Left renal cortex interstitium (tissue), 4 donors: Measurements from ENCODE around the gene PCCB. TPM values are rescaled to one million over a fixed set of nuclear protein-coding genes. Genes with fewer than 3 reads are reported as not detected.
"Not testable (repeated sequence)": the region's sequence is repeated elsewhere in the genome, so short reads cannot be mapped to it uniquely, and the experiment has no call there.

Experiments
- DNase-seq, 4 donors: peaks; one replicate each; pipeline ENCODE4 v3.0.0-alpha.2; 2013; ENCODE audit warnings: low read depth in 4 of 4, low spot score in 2 of 4, missing footprints in 1 of 4
- polyA plus RNA-seq, 4 donors: library from polyadenylated mRNA; unstranded; fragments of 120-200 nt; gene quantifications; one replicate each; pipeline ENCODE4 v1.2.1, GENCODE V29; 2013; ENCODE audit not compliant: insufficient read length in 4 of 4

PCCB gene
- polyA plus RNA-seq, 4 donors: 58.3 to 84.9 (median 60.0) TPM

DNA sequence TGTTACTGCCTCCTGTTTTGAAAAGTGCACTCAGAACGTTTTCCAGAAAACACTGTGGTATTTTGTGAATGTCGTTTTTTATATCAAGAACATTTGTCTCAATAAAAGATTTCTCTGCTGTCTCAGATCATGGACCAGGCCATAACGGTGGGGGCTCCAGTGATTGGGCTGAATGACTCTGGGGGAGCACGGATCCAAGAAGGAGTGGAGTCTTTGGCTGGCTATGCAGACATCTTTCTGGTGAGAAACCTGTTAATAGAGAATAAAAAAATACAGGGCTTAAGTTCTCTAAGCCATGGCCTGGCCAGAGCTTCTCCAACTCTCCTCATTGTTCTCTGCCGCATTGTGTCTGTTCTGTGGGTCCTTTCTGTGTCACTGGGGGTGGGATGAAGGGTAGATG is 11.7 kb downstream of the PCCB start:
- DNase-seq: no peak

DNA sequence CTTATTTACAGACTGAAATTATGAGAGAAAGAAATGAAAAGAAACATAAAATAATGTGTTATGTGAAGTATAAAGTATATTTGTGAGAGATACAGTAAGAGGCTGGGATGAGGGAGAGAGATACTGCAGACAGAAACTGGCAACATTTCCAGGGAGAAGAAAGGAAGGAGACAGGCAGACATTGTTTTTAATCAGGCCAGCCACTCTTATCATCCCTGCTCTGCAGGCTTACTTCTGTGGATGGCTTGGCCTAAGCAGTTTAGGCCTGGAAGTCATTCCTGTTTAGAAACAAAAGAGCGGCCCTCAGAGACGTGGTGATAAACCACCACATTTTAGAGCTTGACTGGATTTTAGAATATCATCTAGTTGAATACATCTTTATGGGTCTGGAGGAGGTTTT is 12.4 kb downstream of the PCCB start:
- no peak for DNase-seq

DNA sequence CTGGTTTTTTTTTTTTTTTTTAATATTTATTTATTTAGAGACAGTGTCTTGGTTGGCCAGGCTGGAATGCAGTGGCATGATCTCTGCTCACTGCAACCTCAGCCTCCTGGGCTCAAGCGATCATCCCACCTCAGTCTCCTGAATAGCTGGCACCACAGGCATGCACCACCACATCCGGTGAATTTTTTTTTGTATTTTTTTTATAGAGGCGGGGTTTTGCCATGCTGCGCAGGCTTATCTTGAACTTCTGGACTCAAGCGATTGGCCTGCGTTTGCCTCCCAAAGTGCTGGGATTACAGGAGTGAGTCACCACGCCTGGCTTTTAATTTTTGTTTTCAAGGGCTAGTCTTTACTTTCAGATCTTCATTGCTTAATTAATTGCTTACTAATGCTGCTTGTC is 13.1 kb downstream of the PCCB start:
- DNase-seq: no peak

DNA sequence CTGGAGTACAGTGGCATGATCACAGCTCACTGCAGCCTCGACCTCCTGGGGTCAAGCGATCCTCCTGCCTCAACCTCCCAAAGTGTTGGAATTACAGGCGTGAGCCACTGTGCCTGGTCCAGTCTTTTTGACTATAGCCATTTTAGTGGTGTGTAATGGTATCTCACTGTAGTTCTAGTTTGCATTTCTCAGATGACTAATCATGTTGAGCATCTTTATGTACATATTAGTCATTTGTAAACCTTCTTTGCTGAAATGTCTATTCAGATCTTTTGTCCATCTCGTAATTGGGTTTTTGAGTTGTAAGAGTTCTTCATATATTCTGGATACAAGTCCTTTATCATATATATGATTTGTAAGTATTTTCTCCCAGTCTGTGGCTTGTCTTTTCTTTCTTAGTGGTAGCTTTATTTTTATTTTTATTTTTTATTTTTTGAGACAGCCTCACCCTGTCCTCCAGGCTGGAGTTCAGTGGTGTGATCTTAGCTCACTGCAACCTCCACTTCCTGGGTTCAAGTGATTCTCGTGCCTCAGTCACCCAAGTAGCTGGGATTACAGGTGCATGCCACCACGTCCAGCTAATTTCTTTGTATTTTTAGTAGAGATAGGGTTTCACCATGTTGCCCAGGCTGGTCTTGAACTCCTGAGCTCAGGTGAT is 16.5 kb downstream of the PCCB start:
- DNase-seq: not testable (repeated sequence)

DNA sequence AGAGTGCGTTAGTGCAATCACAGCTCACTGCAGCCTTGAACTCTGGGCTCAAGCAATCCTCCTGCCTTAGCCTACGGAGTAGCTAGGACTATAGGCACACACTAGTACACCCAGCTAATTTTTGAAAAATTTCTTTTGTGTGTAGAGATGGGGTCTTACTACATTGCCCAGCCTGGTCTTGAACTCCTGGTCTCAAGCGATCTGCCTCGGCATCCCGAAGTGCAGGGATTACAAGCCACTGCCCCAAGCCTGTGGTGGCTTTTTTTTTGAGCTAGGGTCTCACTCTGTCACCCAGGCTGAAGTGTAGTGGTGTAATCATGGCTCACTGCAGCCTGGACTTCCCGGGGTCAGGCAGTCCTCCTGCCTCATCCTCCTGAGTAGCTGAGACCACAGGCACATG is 17.1 kb downstream of the PCCB start:
- no peak for DNase-seq

DNA sequence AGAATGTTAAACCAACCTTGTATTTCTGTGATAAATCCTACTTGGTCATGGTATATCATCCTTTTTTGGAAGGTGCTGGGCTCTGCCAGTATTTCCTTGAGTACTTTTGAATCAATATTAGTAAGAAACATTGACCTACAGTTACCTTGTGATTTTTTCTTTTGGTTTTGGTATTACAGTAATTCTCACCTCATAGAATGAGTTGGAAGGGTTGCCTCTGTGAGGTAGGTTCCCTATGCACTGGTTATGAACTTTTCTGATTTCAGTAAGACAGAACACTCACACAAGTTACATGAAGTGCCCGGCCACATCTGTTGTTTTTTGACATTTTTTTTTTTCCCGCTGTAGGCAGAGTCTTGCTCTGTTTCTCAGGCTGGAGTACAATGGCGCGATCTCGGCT is 20.0 kb downstream of the PCCB start:
- DNase-seq: no peak

DNA sequence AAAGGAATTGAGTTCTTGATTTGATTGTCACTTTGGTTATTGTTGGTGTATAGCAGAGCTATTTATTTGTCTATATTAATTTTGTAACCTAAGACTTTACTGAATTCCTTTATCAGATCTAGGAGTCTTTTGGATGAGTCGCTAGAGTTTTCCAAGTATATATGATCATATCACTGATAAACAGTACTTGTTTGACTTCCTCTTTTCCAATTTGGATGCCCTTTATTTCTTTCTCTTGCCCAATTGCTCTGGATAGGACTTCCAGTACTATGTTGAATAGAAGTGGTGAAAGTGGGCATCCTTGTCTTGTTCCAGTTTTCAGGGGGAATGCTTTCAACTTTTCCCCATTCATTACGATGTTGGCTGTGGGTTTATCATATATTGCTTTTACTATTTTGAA is 21.5 kb downstream of the PCCB start:
- not testable (repeated sequence) for DNase-seq

DNA sequence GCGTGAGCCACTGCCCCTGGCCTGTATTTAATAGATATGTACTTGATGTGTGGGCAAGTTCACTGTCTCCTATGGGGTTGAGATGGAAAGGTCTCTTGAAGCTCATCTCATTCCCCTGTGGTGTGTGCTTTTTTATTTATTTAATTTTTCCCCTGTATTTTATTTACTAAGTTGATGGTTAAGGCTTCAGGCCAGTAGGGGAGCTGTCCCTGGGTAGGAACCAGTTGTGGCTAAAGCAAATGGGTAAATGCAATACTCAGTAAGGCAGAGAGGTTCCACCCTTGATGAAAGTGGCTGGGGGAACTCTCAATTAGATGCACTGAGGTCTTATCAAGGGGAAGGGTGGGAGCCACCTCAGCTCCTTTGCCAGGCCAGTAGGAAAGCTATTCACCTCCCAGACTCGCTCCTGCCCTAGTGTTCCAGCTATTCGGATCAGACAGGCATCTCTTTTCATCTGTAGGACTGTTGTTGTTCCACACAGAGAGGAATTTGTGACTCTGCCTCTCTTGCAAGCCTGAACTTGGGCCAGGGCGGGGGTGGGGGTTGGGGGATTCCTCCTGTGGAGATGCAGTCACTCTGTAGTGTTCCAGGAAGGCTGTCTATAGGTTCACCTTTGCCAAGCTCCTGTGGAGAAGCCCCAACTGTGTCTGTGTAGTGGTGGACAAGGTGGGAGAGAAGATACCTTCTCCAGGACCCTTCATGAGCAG is 26.1 kb downstream of the PCCB start:
- DNase-seq: no peak

DNA sequence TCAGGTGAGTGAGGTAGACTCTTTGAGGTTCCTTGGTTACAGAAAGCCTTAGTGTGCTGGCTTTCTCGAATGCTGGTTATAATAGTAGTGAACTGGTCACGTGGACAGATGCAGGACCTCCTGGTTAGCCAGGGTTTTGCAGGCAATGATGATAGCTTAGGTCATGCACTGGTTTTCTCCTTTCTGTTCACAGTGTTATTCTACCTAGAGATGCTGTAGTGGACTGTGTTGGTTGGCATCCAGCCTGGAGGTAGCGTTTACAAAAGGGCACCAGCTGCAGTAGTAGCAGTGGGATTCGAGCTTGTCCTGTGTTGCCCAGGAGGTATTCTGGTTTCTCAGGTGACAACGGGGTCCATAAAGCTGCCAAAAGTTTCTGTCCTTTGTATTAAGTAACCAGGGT is 27.0 kb downstream of the PCCB start:
- DNase-seq: no peak

DNA sequence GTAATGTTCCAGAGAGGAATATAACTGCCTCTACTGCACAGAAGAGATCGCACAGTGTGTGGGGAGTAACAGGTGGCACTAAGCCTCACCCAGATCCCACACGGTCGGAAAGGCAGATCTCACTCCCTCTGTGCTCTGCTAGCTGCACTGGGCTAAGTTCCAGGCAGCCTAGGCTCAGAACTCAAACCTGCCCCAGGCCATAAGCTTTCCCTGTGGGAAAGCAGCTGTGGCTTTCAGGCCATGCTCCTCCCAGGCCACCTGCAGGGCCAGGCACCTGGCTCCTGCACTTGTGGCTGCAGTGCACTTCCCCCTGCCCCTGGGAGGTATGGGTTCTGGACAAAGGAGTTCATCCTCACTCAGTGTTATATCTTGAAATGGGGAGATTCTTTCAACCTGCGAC is 27.5 kb downstream of the PCCB start:
- DNase-seq: no peak

DNA sequence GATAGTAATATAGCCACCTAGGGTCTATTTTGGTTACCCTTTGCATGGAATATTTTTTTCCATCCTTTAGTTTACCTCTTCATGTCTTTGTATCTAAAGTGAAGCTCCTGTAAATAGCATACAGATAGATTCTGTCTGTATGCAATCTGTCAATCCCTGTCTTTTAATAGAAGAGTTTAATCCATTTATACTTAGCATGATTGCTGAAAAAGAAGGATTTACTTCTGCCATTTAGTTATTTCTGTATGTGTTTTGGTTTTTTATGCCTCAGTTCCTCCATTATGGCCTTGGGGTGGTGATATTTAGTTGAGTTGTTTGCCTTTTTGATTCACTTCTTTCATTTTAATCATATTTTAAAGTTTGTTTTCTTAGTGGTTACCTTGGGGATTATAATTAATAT is 29.0 kb downstream of the PCCB start:
- DNase-seq: no peak

DNA sequence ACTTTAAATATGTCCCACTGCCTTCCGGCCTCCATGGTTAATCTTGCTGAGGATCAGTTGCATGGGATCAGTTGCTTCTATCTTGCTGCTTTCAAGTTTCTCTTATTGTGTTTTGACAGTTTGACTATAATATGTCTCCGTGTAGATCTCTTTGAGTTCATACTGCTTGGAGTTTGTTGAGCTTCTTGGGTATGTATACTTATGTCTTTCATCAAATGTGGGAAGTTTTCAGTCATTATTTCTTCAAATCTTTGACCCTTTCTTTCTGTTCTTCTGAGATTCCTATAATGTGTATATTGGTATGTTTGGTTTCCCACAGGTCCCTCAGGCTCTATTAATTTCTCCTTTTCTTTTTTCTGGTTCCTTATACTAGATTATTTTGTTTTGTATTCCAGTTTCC is 30.8 kb downstream of the PCCB start:
- DNase-seq: no peak

DNA sequence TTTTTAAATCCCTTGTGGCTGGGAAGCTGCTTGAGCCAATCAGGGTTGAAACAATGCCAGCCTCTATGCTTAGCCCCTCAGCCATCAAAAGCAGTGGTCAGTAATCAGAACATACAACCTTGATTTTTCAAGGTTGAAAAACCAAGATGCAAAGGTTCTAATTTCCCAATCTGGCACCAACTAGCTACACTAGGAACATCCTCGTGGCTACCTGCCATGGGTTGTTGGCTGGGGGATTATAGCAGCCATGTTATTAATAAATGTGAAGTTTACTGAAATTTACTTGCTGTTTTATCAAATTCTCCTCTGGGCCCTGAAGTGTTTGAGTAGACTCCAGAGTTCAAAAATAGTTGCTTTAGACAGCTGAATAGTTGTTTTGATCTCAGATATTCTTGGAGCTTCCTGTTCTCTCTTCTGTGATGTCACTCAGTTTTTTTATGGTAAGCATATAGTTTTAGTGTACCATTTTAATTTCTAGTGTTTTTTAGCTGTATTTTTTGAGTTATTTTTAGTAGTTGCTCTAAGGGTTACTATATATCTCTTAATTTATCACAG is 31.9 kb downstream of the PCCB start:
- DNase-seq: no peak

DNA sequence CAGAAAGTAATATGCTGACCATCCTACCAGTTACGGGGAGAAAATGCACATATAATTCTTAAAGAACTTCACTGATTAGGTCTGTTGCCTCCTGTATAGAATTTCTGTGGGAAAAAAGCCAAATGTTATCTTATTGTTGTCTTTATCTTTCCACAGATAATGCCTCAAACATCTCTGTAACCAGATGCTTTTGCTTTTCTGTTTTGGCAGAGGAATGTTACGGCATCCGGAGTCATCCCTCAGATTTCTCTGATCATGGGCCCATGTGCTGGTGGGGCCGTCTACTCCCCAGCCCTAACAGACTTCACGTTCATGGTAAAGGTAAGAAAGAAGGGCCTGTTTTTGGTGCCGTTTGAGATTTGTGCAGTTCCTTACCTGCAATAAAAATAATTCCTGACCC is 33.5 kb downstream of the PCCB start:
- no peak for DNase-seq

DNA sequence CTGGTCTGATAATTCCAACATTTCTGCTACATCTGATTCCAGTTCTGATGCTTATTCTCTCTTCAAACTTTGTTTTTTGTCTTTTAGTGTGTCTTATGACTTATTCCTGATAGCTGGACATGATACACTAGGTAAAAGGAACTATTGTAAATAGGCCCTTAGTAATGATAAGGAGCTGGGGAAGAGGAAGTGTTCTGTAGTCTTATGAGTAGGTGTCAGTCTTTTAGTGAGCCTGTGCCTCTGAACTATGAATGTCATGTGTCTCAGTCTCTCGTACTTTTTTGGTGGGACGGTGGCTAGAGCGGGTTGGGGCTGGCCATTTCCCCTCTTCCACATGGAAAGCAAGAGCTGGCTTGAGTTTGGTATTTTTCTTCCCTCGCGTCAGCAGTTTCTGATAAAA is 41.2 kb downstream of the PCCB start:
- no peak for DNase-seq

DNA sequence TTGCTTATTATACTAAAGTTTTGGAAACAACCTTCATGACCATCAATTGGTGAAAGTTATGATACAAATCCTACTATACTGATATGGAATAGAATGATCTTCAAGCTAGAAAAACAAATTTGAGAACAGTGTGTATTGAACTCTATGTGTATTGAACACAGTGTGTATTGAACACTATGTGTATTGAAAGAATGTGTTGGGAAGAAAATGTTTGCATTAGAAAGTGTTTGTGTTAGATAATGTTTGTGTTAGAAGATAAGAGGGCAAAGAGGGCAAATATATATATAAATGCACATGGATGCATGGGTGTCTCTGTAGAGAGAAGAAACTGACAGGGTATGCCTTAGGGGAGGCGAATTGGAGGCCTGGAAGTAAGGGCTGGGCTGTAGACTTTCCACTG is 42.4 kb downstream of the PCCB start:
- no peak for DNase-seq

DNA sequence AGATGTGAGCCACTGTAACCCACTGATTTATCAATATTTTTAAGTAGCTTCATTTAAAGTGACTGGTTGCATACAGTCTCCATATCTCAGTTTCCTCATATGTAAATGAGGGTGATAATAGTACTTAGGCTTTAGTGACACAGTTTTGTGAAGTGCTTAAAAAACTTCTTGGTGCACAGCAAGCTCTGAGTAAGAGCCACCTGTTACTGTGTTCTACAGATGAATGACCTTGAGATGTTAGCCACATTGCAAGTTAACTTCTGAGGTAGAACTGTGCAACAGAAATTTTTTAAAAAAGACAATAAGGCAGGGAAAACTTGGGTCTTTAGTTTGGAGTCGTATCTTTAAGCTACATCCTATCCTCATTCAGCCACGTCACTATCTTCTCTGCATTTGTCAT is 43.1 kb downstream of the PCCB start:
- no peak for DNase-seq

DNA sequence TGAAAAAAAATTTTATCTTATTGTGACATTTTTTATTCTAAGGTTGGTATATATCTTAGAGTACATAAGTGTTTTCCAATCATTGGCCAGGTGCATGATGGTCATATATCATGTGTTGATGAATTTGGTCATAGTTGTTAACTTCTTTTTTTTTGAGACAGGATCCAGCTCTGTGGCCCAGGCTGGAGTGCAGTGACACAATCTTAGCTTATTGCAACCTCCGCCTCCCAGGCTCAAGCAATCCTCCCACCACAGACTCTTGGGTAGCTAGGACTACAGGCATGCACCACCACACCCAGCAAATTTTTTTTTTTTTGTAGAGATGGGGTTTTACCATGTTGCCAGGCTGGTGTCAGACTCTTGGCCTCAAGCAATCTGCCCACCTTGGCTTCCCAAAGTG is 44.0 kb downstream of the PCCB start:
- no peak for DNase-seq

DNA sequence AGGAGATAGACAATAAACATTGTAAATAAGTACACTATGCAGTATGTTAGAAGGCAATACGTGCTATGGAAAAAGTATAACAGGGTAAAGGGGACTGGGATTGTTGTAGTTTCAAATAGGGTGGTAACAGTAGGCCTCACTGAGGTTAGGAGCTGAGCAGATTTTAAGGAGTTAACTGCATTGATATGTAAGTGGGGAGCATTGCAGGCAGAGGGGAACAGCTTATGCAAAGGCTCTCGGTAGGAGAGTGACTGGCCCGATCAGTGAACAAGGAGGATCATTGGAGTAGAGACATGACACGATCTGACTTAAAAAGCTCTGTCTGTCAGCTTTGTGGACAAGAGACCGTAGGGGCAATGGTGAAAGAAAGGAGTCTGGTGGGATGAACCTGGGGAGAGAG is 46.8 kb downstream of the PCCB start:
- DNase-seq: no peak

DNA sequence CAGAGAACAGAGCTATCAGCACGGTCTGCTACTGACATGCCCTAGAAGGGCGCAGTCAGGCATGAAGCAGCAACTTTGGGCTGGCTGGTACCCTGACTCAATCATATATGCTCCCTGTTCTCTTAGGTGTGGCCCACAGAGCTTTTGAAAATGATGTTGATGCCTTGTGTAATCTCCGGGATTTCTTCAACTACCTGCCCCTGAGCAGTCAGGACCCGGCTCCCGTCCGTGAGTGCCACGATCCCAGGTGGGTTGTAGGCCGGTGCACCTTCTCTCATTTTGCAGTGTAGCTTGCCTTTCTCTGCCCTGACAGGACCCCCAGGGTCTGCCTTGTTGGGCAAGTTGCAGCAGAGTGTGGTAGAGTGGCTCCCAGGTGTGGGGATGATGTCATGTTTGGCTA is 47.7 kb downstream of the PCCB start:
- no peak for DNase-seq

DNA sequence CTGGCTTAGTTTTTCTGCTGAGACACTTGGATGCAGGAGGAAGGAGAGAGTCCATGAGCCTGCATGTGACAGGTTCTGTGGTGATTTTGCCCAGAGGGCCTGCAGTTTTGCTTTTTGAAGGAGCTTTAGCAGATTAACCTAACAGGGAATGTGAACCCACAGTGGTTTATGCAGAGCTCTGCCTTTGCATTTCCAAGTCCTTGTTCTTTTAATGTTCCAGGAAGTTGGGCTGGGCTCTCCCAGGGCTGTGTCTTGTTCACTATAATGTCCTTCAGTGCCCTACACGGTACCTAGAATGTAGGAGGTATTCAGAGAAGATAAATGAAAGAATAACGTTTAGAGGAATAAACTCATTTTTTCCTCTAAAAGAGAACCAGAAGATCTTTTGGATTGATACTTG is 50.3 kb downstream of the PCCB start:
- no peak for DNase-seq

DNA sequence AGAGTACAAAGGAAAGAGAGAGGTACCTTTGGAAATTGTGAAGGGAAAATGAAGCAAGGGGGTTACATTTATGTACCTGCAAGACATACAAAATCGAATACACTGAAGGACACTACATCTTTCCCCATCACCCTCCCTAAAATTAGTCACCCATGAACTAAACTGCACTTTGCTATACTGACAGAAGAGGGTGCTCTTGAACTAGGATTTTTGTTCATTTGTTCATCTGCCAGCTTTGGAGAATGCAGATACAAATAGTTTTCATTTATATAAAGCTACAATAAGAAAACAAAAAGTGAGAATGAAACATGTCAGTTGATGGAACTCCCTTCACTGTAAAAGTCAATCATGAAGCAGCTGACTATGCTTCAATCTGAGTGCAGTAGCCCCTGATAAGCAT is 55.7 kb downstream of the PCCB start:
- DNase-seq: no peak
